ENCODE measurements around the gene TPSG1.

- TF ChIP-seq, protein P1, sequence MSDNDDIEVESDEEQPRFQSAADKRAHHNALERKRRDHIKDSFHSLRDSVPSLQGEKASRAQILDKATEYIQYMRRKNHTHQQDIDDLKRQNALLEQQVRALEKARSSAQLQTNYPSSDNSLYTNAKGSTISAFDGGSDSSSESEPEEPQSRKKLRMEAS (IDR thresholded peaks at IDR 0.05; ENCODE audit: low read depth, low read length): no peak
- TF ChIP-seq POLR2A (IDR thresholded peaks at IDR 0.05; ENCODE audit: extremely low read depth, insufficient read length): no peak
Measured at GRCh38 chr16:1194665-1195392, 30.2 kb downstream of the TPSG1 start.

All from NB4 (cell line).